Embryonic facial prominence (tissue), 1 donor: ENCODE measurements around the gene LACTB.

Experiments
- DNase-seq: peaks from one replicate; pipeline ENCODE4 v3.0.0-alpha.2; 2016; ENCODE audit errors: extremely low spot score

LACTB gene

DNA sequence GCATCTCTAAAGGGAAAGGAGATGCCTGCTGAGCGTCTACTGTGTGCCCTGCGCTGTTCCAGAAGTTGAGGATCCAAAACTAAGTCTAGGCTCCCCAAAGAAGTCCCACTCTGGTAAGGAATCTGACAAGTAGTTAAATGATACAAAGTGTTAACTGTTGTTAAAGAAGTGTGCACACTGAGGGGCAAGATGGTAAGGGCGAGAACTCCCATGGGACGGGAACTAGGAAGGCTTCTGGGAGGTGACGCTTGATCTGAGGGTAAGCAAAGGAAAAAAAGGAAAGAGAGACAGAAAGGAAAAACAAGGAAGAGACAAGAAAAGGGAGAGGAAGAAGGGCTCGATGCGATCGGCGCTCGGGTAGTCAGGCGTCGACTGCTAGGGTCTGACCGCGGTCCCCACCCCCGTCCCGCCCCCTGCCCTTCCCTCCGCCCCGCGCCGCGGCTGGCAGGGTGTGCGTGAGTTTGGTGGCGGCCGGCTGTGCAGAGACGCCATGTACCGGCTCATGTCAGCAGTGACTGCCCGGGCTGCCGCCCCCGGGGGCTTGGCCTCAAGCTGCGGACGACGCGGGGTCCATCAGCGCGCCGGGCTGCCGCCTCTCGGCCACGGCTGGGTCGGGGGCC is at the start of gene LACTB:
LACTB (plus strand) TSS at position 480 of the 620 bp plus-strand sequence; CDS start at position 491, 11 bp downstream.
- DNase-seq: peak; percentile 88

GRCh38 chr15:63072023-63072650 is 49.5 kb upstream of the LACTB start:
- no peak for DNase-seq

DNA sequence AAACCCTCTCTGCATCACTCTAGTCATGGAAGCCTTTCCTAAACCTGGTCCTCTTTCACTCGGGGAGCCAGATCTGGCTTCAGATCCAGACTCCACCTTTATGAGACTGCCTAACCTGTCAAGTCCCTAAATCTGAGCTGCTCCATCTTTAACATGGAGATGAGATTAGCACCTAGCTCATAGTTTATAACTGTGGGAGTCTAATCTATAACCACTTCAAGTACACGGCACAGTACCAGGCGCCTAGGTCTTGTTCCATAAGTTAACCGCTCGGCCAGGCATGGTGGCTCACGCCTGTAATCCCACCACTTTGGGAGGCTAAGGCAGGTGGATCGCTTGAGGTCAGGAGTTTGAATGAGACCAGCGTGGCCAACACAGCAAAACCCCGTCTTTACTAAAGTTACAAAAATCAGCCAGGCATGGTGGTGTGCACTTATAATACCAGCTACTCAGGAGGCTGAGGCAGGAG is 48.8 kb upstream of the LACTB start:
- no peak for DNase-seq

DNA sequence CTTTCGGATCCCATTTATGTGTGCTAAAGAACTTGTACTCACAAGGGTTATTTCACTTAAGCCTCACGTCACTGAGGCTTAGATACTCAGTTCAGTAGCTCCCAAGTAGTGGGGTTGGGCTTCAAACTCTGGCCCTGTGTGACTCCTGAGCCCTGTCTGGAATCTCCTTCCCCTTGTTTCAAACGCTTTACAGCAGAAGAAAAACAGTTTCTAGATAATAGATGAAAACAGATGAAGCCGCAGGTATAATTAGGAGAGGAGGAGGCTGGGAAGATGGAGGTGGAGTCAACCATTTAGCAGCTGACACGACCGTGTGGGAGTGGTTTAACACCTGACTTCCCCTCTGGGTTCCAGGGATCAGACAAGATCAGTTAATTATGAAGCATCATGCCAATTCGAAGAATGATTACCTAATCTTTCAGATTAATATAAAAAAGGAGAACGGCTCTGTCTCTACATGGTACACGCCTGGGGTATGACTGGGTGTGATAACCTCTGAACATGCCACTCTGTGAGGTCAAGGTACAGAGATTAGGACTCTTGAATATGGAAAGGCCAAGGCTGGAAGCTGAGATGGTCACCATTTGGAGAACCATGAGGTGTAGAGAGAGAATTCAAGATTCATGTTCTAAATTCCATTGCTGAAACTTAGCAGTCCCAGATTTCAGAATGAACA is 48.0 kb upstream of the LACTB start:
- no peak for DNase-seq

GRCh38 chr15:63075015-63075983 is 46.4 kb upstream of the LACTB start:
- no peak for DNase-seq

DNA sequence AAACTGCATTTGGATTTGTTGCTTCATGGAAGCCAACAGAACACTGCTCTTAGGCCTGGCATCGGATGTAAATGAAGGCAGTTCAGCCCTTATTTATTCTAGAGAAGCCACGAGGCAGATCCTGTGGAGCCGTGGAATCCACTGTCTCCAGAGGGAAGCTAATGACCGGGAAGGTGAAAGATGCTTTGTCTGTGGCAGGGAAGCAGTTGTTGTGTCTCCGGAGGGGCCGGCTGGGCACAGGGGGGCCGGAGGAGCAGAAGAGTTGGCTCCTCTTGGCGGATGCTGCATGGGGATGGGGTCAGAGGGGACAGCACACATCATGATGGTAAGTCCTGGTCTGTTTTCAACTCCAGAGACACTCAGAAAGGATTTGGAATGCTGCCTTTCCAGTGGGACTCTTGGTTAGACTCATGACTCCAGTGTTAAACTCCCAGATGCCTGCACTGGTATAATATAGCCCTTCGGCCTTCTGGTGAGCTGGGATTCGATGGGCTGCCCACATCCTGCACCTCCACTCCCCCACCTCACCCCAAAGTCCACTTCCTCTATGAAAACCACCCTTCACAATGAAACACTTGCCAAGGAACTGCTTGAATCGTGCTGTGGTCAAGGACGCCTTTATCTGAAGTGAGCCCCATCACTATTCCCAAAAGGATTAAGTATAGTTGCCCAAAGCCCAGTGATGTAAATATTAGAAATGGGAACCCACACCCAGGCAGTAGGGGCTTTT is 45.5 kb upstream of the LACTB start:
- DNase-seq: no peak

GRCh38 chr15:63076714-63077046 is 45.0 kb upstream of the LACTB start:
- DNase-seq: no peak

DNA sequence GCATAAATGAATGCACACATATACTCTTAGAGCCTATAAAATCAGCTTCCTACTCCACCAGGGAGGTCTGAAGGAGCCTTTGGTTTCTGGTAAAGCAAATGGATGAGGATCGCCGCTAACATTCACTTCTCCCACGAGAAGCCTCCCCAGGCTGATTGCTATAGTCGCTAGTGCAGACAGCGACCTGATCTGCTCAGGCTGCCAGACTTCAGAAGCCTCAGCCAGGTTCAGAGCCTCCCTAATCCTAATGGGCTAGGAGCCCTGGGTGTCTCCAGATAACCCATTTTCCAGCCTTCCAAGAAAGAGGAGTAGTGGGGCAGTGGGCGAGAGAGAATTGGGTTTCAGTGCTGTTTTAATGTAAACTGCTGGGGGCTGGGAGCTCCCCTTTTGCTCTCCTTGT is 43.7 kb upstream of the LACTB start:
- no peak for DNase-seq

GRCh38 chr15:63079947-63080626 is 41.6 kb upstream of the LACTB start:
- no peak for DNase-seq

DNA sequence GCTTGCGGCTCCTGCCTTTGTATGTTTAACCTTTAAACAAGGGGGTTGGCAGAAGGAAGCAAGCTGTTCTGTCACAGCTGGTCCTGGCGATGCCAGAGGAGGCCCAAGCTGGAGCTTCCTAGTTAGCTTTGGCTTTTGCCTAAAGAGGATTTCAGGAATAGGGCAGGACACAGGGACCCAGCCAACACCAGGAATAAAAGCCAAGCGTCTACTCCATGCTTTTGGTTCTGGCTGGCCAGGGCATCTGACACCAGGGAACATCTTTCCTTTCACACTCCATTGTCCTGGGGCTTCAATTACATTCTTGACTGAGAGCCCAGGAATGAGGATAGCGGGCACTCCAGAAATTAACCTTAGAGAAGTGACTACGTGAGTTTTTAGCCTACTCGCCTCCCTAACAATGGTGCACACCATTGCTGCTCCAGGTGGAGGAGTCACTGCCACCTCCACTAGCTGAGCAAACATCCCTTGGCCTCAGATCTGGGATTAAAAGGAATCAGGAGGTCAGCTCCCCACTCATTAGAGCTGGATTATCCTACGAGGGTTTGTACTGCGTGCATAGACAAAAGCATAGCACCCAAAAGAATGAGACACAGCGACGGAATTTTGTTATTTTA is 40.9 kb upstream of the LACTB start:
- DNase-seq: no peak

DNA sequence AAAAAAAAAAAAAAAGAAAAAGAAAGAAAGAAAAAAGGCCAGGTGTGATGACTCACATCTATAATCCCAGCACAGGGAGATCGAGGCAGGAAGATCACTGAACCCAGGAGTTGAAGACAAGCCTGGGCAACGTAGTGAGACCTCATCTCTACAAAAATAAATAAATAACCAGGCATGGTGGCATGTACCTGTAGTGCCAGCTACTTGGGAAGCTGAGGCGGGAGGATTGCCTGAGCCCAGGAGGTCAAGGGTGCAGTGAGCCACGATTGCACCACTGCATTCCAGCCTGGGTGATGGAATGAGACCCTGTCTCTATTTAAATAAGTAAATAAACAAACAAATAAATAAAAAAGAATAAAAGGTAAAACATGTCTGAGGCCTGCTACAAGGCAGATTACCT is 39.3 kb upstream of the LACTB start:
- no peak for DNase-seq

GRCh38 chr15:63083044-63083443 is 38.6 kb upstream of the LACTB start:
- no peak for DNase-seq

DNA sequence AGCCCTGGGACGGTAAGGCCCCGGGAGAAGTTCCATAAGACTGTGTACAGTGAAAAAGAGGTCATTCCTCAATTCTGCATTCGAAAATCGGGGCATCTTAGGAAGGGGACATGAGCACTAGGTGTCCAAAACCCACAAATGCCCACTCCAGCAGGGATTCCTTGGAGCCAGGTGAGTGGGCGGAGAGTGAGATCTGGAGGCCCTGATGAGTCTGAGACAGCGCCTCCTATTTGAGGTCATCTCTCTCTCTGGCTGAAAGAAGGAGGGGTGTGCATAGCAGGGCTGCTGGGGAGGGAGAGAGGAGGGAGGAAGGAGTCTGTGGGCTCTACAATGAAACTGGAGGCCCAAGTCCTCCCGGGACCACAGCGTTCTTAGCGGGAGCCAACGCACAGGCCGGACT is 38.1 kb upstream of the LACTB start:
- DNase-seq: no peak

DNA sequence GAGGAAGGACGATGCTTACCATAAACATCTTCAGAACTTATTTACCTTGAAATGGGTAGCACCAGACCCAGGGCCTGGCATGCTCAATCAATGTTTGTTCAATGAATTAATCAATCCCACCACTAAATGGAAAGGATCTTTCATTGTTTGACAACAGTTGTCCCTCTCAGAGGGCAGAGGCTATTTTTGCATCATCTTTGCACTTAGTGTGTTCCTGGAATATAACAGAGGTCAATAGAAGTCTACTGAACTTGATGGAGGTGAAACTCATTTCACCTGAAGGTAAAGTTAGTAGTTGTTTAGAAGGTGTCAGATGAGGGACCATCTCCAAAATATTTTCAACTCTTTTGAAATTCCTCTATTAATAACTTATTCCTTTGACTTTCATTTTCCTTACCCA is 36.9 kb upstream of the LACTB start:
- DNase-seq: no peak

DNA sequence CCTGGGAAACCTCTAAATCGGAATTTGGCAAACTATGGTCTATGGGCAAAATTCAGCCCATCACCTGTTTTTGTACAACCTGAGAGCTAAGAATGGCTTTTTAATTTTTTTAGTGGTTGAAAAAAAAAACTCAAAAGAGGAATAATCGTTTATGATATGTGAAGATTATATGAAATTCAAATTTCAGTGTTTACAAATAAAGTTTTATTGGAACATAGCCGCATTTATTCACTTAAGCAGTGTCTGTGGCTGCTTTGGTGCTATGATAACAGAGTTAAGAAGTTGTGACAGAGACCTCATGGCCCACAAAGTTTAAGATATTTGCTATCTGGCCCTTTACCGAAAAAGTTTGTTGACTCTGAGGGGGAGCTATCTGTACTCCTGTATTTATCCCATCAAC is 36.4 kb upstream of the LACTB start:
- DNase-seq: no peak

GRCh38 chr15:63086271-63086670 is 35.4 kb upstream of the LACTB start:
- no peak for DNase-seq

DNA sequence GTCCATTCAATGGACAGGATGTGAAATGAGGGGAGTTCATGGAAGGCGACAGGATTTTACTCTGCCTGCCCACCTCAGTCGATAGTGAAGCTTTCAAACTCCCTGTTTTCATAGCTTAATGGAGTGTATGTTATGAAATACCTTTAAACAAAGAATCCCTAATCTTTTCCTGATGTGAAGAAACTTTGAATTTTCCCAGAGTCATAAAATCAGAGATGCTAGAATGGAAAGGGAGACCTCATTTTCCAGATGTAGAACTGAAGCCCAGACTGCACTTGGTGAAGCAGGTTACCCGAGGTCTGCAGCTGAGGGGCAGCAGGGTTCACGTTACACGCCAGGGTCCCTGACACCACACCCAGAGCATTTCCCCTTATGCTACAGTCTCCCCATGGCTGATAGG is 34.7 kb upstream of the LACTB start:
- DNase-seq: no peak

- no peak for DNase-seq
Observed at GRCh38 chr15:63088533-63089245, 33.0 kb upstream of the LACTB start.

DNA sequence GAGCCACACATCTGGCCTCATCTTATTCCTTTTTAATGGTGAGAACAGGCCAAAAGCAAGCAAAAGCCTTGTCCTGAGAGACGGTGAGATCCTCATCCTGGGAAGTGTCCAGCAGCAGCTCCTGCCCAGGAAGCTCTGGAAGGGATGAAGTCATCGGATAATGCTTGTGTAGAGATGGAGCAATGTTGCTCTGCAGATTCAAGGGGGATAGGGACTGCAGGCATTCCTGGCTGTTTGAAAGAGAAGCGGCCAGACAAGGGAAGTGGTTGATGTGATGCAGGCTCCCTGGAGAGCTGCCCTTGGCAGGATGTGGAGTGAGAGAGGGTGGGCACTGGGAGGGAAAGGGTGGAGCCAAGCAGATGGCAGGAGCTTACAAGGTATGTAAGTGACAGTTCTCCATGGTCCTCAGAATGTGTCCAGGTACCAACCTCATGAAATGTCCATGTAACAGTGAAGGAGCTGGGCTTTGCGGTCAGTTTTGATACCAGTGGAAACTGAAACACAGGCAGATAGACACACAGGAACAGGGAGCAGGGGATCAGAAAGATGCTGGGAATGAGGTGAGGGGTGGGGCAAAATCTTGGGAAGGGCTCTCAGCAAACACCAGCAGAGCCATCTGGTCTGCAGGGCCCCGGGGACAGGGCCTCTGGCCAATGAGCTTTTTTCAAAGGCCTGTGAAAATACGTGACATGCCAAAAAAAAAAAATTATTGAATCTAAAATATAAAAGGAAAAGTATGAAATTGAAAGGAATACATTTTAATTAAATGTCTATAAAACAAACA is 32.2 kb upstream of the LACTB start:
- no peak for DNase-seq
